ENCODE measurements around the gene ERCC3. TPM values are rescaled to one million over a fixed set of nuclear protein-coding genes. Genes with fewer than 3 reads are reported as not detected.

The ERCC3 gene
- total and polyA plus RNA-seq, 2 of the 13 experiments (the other 11 are each of a cell fraction or from before 2014, with no cell fraction given) = 49.7 to 64.6 TPM

GRCh38 chr2:127293748-127294562 is at the start of gene ERCC3 (continued):
- TF ChIP-seq POGK (CRISPR knock-in tag; conservative IDR thresholded peaks at IDR 0.05) (peak; percentile 98), MXD1 (CRISPR knock-in tag; IDR thresholded peaks at IDR 0.05) (peak; percentile 96), ZFX (CRISPR knock-in tag; IDR thresholded peaks at IDR 0.05; ENCODE audit: low read depth) (peak; percentile 100), STAT6 (CRISPR knock-in tag; IDR thresholded peaks at IDR 0.05; ENCODE audit: borderline replicate concordance) (peak; percentile 41; the same call in 1 of the 2 replicates), GATAD1 (CRISPR knock-in tag; IDR thresholded peaks at IDR 0.05) (peak; percentile 96), NR2F1 (CRISPR knock-in tag; IDR thresholded peaks at IDR 0.05) (peak in 1 of 2 experiments; percentile 28; a peak in 2 of 4 replicates), GLI4 (CRISPR knock-in tag; IDR thresholded peaks at IDR 0.05; ENCODE audit: borderline replicate concordance) (peak; percentile 86; the same call in 1 of the 2 replicates), ZNF205 (CRISPR knock-in tag; IDR thresholded peaks at IDR 0.05) (peak; percentile 89), ZNF572 (CRISPR knock-in tag; IDR thresholded peaks at IDR 0.05) (no peak), GFI1 (CRISPR knock-in tag; IDR thresholded peaks at IDR 0.05; ENCODE audit: borderline replicate concordance) (peak; percentile 70; the same call in 1 of the 2 replicates), ZNF281 (CRISPR knock-in tag; IDR thresholded peaks at IDR 0.05; ENCODE audit: borderline replicate concordance) (no peak), SRF (IDR thresholded peaks at IDR 0.05; ENCODE audit: low read depth, low read length) (no peak), ZMYM2 (CRISPR knock-in tag; IDR thresholded peaks at IDR 0.05) (peak; percentile 75; the same call in 1 of the 2 replicates), ZNF564 (CRISPR knock-in tag; IDR thresholded peaks at IDR 0.05) (peak; percentile 91), CENPBD1 (CRISPR knock-in tag; IDR thresholded peaks at IDR 0.05; ENCODE audit: borderline replicate concordance, low read depth) (no peak; the same call in 1 of the 2 replicates)
